CD14-positive monocyte (primary cell): ENCODE results near the gene ZNF229. TPM values are rescaled to one million over a fixed set of nuclear protein-coding genes. Genes with fewer than 3 reads are reported as not detected.

Experiments used
- DNase-seq, 3 donors: peaks; one replicate each; pipeline ENCODE4 v3.0.0-alpha.2; 2011 to 2022
- H2AFZ ChIP-seq: 2 replicates; pipeline ENCODE4 v1.6.0; 2012; ENCODE audit warnings: mild to moderate bottlenecking, low read depth, low read length, inconsistent platforms; ENCODE audit not compliant: insufficient read depth, poor library complexity, severe bottlenecking
- H3K27ac ChIP-seq, 2 donors: 1 replicate in 1 of 2; 2 replicates in 1 of 2; pipeline ENCODE4 v1.5.1; 2012 to 2013; ENCODE audit warnings: low read length in 2 of 2, control low read depth in 1 of 2, inconsistent platforms in 1 of 2, low read depth in 1 of 2, mild to moderate bottlenecking in 1 of 2
- H3K27me3 ChIP-seq, 2 donors: one replicate each; pipeline versions ENCODE4 v1.6.0 to v1.6.1; 2011 to 2013; ENCODE audit warnings: low read length in 2 of 2; ENCODE audit not compliant: control insufficient read depth in 2 of 2, insufficient read depth in 2 of 2
- H3K36me3 ChIP-seq, 2 donors: replicated peaks in 1 of 2; 1 replicate in 1 of 2; 2 replicates in 1 of 2; pipeline versions ENCODE4 v1.5.1 to v1.6.1; 2012 to 2013; ENCODE audit warnings: low read length in 2 of 2, control low read depth in 1 of 2, inconsistent platforms in 1 of 2, mild to moderate bottlenecking in 1 of 2; ENCODE audit not compliant: insufficient read depth in 2 of 2, control insufficient read depth in 1 of 2
- H3K4me1 ChIP-seq, 2 donors: 1 replicate in 1 of 2; 2 replicates in 1 of 2; pipeline versions ENCODE4 v1.5.1 to v1.6.1; 2012 to 2013; ENCODE audit warnings: low read length in 2 of 2, control low read depth in 1 of 2, inconsistent platforms in 1 of 2, mild to moderate bottlenecking in 1 of 2, moderate library complexity in 1 of 2; ENCODE audit not compliant: insufficient read depth in 2 of 2, control insufficient read depth in 1 of 2
- H3K4me2 ChIP-seq: replicated peaks from 2 replicates; pipeline ENCODE3; 2012; ENCODE audit warnings: low read length, moderate library complexity, mild to moderate bottlenecking; ENCODE audit not compliant: poor library complexity, severe bottlenecking; ENCODE audit errors: extremely low read depth
- H3K4me3 ChIP-seq, 3 experiments: fragments of 200-600 bp in 1 of 3; sonication (generic) in 1 of 3; replicated peaks in 1 of 3; 1 replicate in 2 of 3; 2 replicates in 1 of 3; pipeline ENCODE4 v1.5.1; 2011 to 2013; ENCODE audit warnings: low read length in 3 of 3, mild to moderate bottlenecking in 3 of 3, control low read depth in 2 of 3, low read depth in 2 of 3, inconsistent platforms in 1 of 3, moderate library complexity in 1 of 3
- H3K79me2 ChIP-seq: 2 replicates; pipeline ENCODE4 v1.6.0; 2012; ENCODE audit warnings: mild to moderate bottlenecking, control low read depth, inconsistent platforms, low read length, moderate library complexity; ENCODE audit not compliant: insufficient read depth
- H3K9ac ChIP-seq: 2 replicates; pipeline ENCODE4 v1.6.0; 2017; ENCODE audit warnings: low read length, mild to moderate bottlenecking; ENCODE audit not compliant: insufficient read depth, poor library complexity, severe bottlenecking
- H3K9me3 ChIP-seq, 2 donors: replicated peaks in 1 of 2; 1 replicate in 1 of 2; 2 replicates in 1 of 2; pipeline versions ENCODE4 v1.5.1 to v1.6.1; 2012 to 2013; ENCODE audit warnings: low read length in 2 of 2, control low read depth in 1 of 2; ENCODE audit not compliant: control insufficient read depth in 1 of 2, insufficient read depth in 1 of 2
- H4K20me1 ChIP-seq: 2 replicates; pipeline ENCODE4 v1.6.0; 2012; ENCODE audit warnings: mild to moderate bottlenecking, low read length, control low read depth, moderate library complexity; ENCODE audit not compliant: insufficient read depth
- H3K27ac Mint-ChIP-seq, 7 donors: one replicate each; pipeline ENCODE4 v1.8.0; 2020; ENCODE audit warnings: mild to moderate bottlenecking in 7 of 7, mixed read lengths in 7 of 7, moderate library complexity in 6 of 7, inconsistent platforms in 2 of 7
- H3K27me3 Mint-ChIP-seq, 3 donors: one replicate each; pipeline ENCODE4 v1.8.0; 2021 to 2022; ENCODE audit warnings: low read depth in 3 of 3, mild to moderate bottlenecking in 3 of 3, mixed read lengths in 3 of 3, moderate library complexity in 3 of 3, inconsistent platforms in 1 of 3
- H3K36me3 Mint-ChIP-seq, 2 donors: one replicate each; pipeline ENCODE4 v1.8.0; 2020; ENCODE audit warnings: mixed read lengths in 2 of 2, inconsistent platforms in 1 of 2, mild to moderate bottlenecking in 1 of 2
- H3K4me1 Mint-ChIP-seq: one replicate; pipeline ENCODE4 v1.8.0; 2020; ENCODE audit warnings: mild to moderate bottlenecking, mixed read lengths
- H3K4me3 Mint-ChIP-seq, 2 donors: one replicate each; pipeline ENCODE4 v1.8.0; 2020; ENCODE audit warnings: mild to moderate bottlenecking in 2 of 2, mixed read lengths in 2 of 2, moderate library complexity in 1 of 2
- H3K9me3 Mint-ChIP-seq, 7 donors: one replicate each; pipeline ENCODE4 v1.8.0; 2020 to 2022; ENCODE audit warnings: mixed read lengths in 7 of 7, mild to moderate bottlenecking in 6 of 7, moderate library complexity in 6 of 7, inconsistent platforms in 2 of 7
- WGBS: methylation state at CpG from one replicate; pipeline ENCODE4 v1.1.5; 2013; ENCODE audit warnings: missing lambda C conversion rate; ENCODE audit not compliant: insufficient coverage; 5-methylcytosine and 5-hydroxymethylcytosine counted together
- intact Hi-C, 2 donors: fragments of 100-400 bp; cut with micrococcal nuclease; formaldehyde crosslinking; loops; one replicate each; pipeline versions ENCODE4 v1.15.0 to v1.15.1; 2023
- polyA plus RNA-seq, 3 donors: library from polyadenylated mRNA; depleted of rRNA in 1 of 3; unstranded in 2 of 3; stranded (reverse) in 1 of 3; fragments of 300-500 nt in 2 of 3; fragments of >200 nt in 1 of 3; fragmentation: Illumina TruSeq in 2 of 3; gene quantifications; 1 replicate in 2 of 3; 2 replicates in 1 of 3; pipeline ENCODE4 v1.2.3, GENCODE V29; 2012 to 2021
- TF ChIP-seq, protein P1 (sequence below): fragments of 200-600 bp; IDR thresholded peaks from one replicate; pipeline ENCODE4 v1.8.0; 2022; ENCODE audit warnings: antibody characterized with exemption, mild to moderate bottlenecking

Gene ZNF229
- polyA plus RNA-seq, 3 donors, result 0.03 TPM; not detected in 2

DNA sequence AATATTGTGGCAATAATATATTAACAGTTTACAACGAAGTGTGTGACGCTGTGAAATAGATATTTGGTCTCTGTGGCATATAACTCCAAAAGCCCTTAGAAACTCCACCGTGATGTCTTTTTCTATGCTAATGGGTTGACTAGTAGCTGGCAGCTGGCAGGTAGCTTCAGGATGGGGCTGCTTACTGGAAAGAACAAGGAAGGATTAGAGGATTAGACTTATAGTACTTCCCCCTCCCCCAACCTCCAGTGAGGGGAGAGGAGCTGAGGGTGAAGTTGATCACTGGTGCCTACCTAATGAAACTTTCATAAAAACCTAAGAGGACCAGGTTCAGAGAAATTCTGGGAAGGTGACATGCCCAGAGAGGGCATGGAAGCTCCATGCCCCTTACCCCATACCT is 9.8 kb downstream of the ZNF229 start:
- Mint-ChIP-seq H3K4me1 (no peaks in the 10 kb centered on the region), H3K27ac (no peak overlapping the region), H3K9me3 (peaks cover 41 to 79% (median 69%) of the 10 kb centered on the region in 7 donors), H3K4me3 (no peak overlapping the region), H3K27me3 (peaks cover 0 to 2% (median 0%) of the 10 kb centered on the region in 3 donors), H3K36me3 (no peaks in the 10 kb centered on the region)
- peaks cover 58 to 79% of the 10 kb centered on the region in 2 donors for H3K9me3 ChIP-seq
- H3K9ac ChIP-seq, result no peak overlapping the region
- H3K4me2 ChIP-seq, result no peak overlapping the region
- H4K20me1 ChIP-seq, result no peaks in the 10 kb centered on the region
- DNase-seq, result no peak
- H3K36me3 ChIP-seq, result no peaks in the 10 kb centered on the region
- TF ChIP-seq, protein P1, sequence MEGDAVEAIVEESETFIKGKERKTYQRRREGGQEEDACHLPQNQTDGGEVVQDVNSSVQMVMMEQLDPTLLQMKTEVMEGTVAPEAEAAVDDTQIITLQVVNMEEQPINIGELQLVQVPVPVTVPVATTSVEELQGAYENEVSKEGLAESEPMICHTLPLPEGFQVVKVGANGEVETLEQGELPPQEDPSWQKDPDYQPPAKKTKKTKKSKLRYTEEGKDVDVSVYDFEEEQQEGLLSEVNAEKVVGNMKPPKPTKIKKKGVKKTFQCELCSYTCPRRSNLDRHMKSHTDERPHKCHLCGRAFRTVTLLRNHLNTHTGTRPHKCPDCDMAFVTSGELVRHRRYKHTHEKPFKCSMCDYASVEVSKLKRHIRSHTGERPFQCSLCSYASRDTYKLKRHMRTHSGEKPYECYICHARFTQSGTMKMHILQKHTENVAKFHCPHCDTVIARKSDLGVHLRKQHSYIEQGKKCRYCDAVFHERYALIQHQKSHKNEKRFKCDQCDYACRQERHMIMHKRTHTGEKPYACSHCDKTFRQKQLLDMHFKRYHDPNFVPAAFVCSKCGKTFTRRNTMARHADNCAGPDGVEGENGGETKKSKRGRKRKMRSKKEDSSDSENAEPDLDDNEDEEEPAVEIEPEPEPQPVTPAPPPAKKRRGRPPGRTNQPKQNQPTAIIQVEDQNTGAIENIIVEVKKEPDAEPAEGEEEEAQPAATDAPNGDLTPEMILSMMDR, result no peak
- H3K27me3 ChIP-seq, result no peaks in the 10 kb centered on the region
- H3K27ac ChIP-seq, result no peak overlapping the region
- intact Hi-C loops, result no loop called here
- no peaks in the 10 kb centered on the region for H3K79me2 ChIP-seq
- H3K4me3 ChIP-seq, result no peak overlapping the region
- no peaks in the 10 kb centered on the region for H3K4me1 ChIP-seq
- H2AFZ ChIP-seq, result no peak overlapping the region
- WGBS, result no CpG with 5 or more reads among the region's 3 CpGs

DNA sequence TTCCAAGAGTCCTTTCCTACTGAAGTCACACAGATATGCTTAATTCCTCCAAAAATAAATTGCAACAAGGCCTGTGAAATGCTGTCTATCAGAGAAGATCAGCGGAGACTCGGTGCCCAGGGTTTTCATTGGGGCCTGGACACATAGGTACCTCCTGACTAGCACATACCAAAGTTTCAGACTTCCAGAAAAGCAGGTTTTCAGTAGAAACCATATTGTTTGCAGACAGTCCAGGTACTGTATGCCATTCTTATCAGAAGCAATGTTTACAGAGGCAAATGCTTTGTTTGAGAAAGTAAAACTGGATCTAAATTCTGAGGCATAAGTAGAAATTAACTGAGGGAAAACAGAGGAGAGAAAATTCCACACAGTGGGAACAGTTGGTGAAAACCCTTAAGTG is 12.8 kb downstream of the ZNF229 start:
- no peak overlapping the region for H3K27ac Mint-ChIP-seq

More for the DNA sequence above, 12.8 kb downstream of the ZNF229 start:
- peaks cover 40 to 86% (median 75%) of the 10 kb centered on the region in 7 donors for H3K9me3 Mint-ChIP-seq
- Histone ChIP-seq H3K4me1 (no peaks in the 10 kb centered on the region), H3K9me3 (peaks cover 63 to 75% of the 10 kb centered on the region in 2 donors), H3K9ac (no peak overlapping the region), H3K4me3 (no peak overlapping the region), H3K4me2 (no peak overlapping the region), H3K27ac (no peak overlapping the region), H3K27me3 (no peaks in the 10 kb centered on the region), H3K79me2 (no peaks in the 10 kb centered on the region), H3K36me3 (no peaks in the 10 kb centered on the region), H2AFZ (no peak overlapping the region), H4K20me1 (no peaks in the 10 kb centered on the region)
- 100% methylated on average over 2 of the region's 2 CpGs for WGBS
- H3K4me3 Mint-ChIP-seq, result no peak overlapping the region
- H3K27me3 Mint-ChIP-seq, result peaks cover 0 to 2% (median 0%) of the 10 kb centered on the region in 3 donors
- TF ChIP-seq, protein P1, result no peak
- intact Hi-C loops, result no loop called here
- no peaks in the 10 kb centered on the region for H3K36me3 Mint-ChIP-seq
- no peak for DNase-seq
- H3K4me1 Mint-ChIP-seq, result no peaks in the 10 kb centered on the region
